Endothelial cell of umbilical vein (primary cell): ENCODE measurements around the gene TRIM17. TPM values are rescaled to one million over a fixed set of nuclear protein-coding genes. Genes with fewer than 3 reads are reported as not detected.

Experiments used
- BruUV-seq: library from RNA; stranded (reverse); fragments of 400-500 nt; replicated peaks from 2 replicates; lab custom pipeline; 2021; lab: Mats Ljungman, UMichigan
- CTCF ChIA-PET: fragments of 300-600, 350-600 bp; sonication (Branson Sonifier 250); formaldehyde crosslinking; loops from one replicate; lab custom pipeline; 2021; ENCODE audit warnings: antibody characterized with exemption, inconsistent platforms; lab: Charles Lee
- POLR2A ChIA-PET: fragments of 300-600, 350-600 bp; sonication (Branson Sonifier 250); formaldehyde crosslinking; loops from one replicate; lab custom pipeline; 2021; ENCODE audit warnings: antibody characterized with exemption, inconsistent platforms; lab: Charles Lee
- DNase-seq: peaks from one replicate; pipeline ENCODE4 v3.0.0-alpha.2; 2011; ENCODE audit warnings: low read depth, low spot score
- FAIRE-seq: peaks from 2 replicates; lab custom pipeline; 2011; peaks lifted over from hg19 to GRCh38; lab: Jason Lieb, UNC
- H2AFZ ChIP-seq: 2 replicates; pipeline ENCODE4 v1.6.0; 2012; ENCODE audit warnings: low read depth, low read length, control low read depth, inconsistent platforms
- H3K27ac ChIP-seq: 2 replicates; pipeline ENCODE4 v1.5.1; 2011; ENCODE audit warnings: low read depth, mild to moderate bottlenecking, control low read depth, low read length, moderate library complexity; ENCODE audit not compliant: insufficient read depth
- H3K27me3 ChIP-seq, 2 experiments: 2 replicates each; pipeline versions ENCODE4 v1.6.0 to v1.6.1; 2011; ENCODE audit warnings: low read length in 2 of 2, mixed read lengths in 1 of 2; ENCODE audit not compliant: control insufficient read depth in 2 of 2, insufficient read depth in 2 of 2
- H3K36me3 ChIP-seq, 2 experiments: 2 replicates in 1 of 2; 3 replicates in 1 of 2; pipeline ENCODE4 v1.5.1; 2011; ENCODE audit warnings: low read length in 2 of 2, mild to moderate bottlenecking in 1 of 2, moderate library complexity in 1 of 2; ENCODE audit not compliant: control insufficient read depth in 2 of 2, insufficient read depth in 2 of 2; ENCODE audit errors: extremely low read depth in 1 of 2
- H3K4me1 ChIP-seq: 3 replicates; pipeline ENCODE4 v1.5.1; 2011; ENCODE audit warnings: mild to moderate bottlenecking, low read length; ENCODE audit not compliant: control insufficient read depth, insufficient read depth; ENCODE audit errors: extremely low read depth
- H3K4me2 ChIP-seq: 2 replicates; pipeline ENCODE4 v1.6.1; 2011; ENCODE audit warnings: low read length, control low read depth, mixed read lengths; ENCODE audit not compliant: insufficient read depth
- H3K4me3 ChIP-seq, 3 experiments: fragments of 200-600 bp in 1 of 3; sonication (generic), shearing (Covaris generic) in 1 of 3; replicated peaks in 1 of 3; 2 replicates each; pipeline ENCODE4 v1.5.1; 2011 to 2016; ENCODE audit warnings: control low read depth in 3 of 3, low read length in 3 of 3, mild to moderate bottlenecking in 2 of 3, inconsistent platforms in 1 of 3, low read depth in 1 of 3, moderate library complexity in 1 of 3; ENCODE audit not compliant: insufficient read depth in 1 of 3
- H3K79me2 ChIP-seq: 2 replicates; pipeline ENCODE4 v1.6.0; 2012; ENCODE audit warnings: low read length, inconsistent platforms; ENCODE audit not compliant: control insufficient read depth, insufficient read depth
- H3K9ac ChIP-seq: replicated peaks from 2 replicates; pipeline ENCODE3; 2011; ENCODE audit warnings: low read length, control low read depth; ENCODE audit not compliant: insufficient read depth; ENCODE audit errors: extremely low read depth
- H3K9me1 ChIP-seq: replicated peaks from 3 replicates; pipeline ENCODE4 v1.6.0; 2011; ENCODE audit warnings: mild to moderate bottlenecking, low read length; ENCODE audit not compliant: control insufficient read depth, insufficient read depth; ENCODE audit errors: extremely low read depth
- H3K9me3 ChIP-seq: replicated peaks from 2 replicates; pipeline ENCODE4 v1.5.1; 2012; ENCODE audit warnings: low read length, inconsistent platforms; ENCODE audit not compliant: control insufficient read depth, insufficient read depth
- H4K20me1 ChIP-seq: replicated peaks from 2 replicates; pipeline ENCODE3; 2011; ENCODE audit warnings: mild to moderate bottlenecking, low read length; ENCODE audit not compliant: control insufficient read depth, insufficient read depth; ENCODE audit errors: extremely low read depth
- CTCF ChIP-seq, 2 donors: IDR thresholded peaks; 1 replicate in 1 of 2; 2 replicates in 1 of 2; pipeline ENCODE4 v1.5.1; 2011; ENCODE audit warnings: low read length in 2 of 2, mild to moderate bottlenecking in 2 of 2, moderate library complexity in 2 of 2, control low read depth in 1 of 2, inconsistent platforms in 1 of 2, low read depth in 1 of 2; ENCODE audit not compliant: insufficient read depth in 1 of 2; ENCODE audit errors: extremely low read depth in 1 of 2
- EZH2 ChIP-seq: IDR thresholded peaks from 2 replicates; pipeline ENCODE4 v1.6.1; 2012; ENCODE audit warnings: borderline replicate concordance, low read depth, mild to moderate bottlenecking, moderate library complexity, low read length, inconsistent platforms; ENCODE audit not compliant: severe bottlenecking
- GATA2 ChIP-seq: IDR thresholded peaks from 2 replicates; pipeline ENCODE4 v1.7.0; 2011; ENCODE audit warnings: low read depth, mild to moderate bottlenecking, moderate library complexity, mixed read lengths, low read length; ENCODE audit not compliant: insufficient read length, insufficient read depth
- JUN ChIP-seq: IDR thresholded peaks from 2 replicates; pipeline ENCODE4 v1.6.1; 2011; ENCODE audit warnings: borderline replicate concordance, low read depth; ENCODE audit not compliant: insufficient read length, insufficient read depth
- MAX ChIP-seq: IDR thresholded peaks from 2 replicates; pipeline ENCODE4 v1.6.1; 2011; ENCODE audit not compliant: insufficient read depth, insufficient read length
- MYC ChIP-seq: IDR thresholded peaks from one replicate; pipeline ENCODE4 v1.6.1; 2011; ENCODE audit warnings: mild to moderate bottlenecking, low read depth, low read length
- POLR2A ChIP-seq: IDR thresholded peaks from 2 replicates; pipeline ENCODE4 v1.6.1; 2012; ENCODE audit warnings: low read depth, mild to moderate bottlenecking, control low read depth, low read length
- dilution Hi-C: fragments of 300-500 bp; cut with MboI; formaldehyde crosslinking; loops from one replicate; pipeline ENCODE4 v1.15.0; 2019; ENCODE audit warnings: low sequenced_read_pairs; ENCODE audit not compliant: extremely low pct_ligation_motif_present
- intact Hi-C: fragments of 100-400 bp; cut with micrococcal nuclease; formaldehyde crosslinking; loops from one replicate; pipeline ENCODE4 v1.10.0; 2022
- polyA plus RNA-seq, 4 experiments: library from polyadenylated mRNA; depleted of rRNA in 3 of 4; stranded (reverse) in 3 of 4; unstranded in 1 of 4; fragments of >200 nt; gene quantifications; 2 replicates each; pipeline versions ENCODE4 v1.2.1 to v1.2.3, GENCODE V29; 2011 to 2012; ENCODE audit warnings: missing spikeins in 1 of 4
- total RNA-seq: library from RNA; stranded (reverse); gene quantifications from 2 replicates; pipeline ENCODE4 v1.2.3, GENCODE V29; 2021

The TRIM17 gene
- total and polyA plus RNA-seq, 2 donors (not counting 3 experiments of a cell fraction or from before 2014, with no cell fraction given), result not detected

DNA sequence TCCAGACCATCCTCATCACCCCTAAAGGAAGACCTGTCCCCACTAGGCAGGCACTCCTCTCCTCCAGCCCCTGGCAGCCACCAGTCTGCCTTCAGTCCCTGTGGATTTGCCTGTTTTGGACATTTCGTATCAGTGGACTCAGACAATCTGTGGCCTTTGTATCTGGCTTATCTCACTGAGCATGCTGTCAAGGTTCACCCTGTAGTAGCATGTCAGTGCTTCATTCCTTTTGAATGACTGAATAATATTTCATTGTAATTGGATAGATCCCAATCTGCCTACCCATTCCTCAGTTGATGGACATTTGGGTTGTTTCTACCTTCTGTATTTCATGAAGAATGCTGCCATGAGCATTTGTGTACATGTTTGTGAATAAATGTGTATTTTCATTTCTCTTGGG lies 37.6 kb upstream of the TRIM17 start:
- Histone ChIP-seq H3K79me2 (no peaks in the 10 kb centered on the region), H3K9ac (no peak overlapping the region), H3K27ac (no peak overlapping the region), H3K4me3 (no peak overlapping the region), H4K20me1 (no peaks in the 10 kb centered on the region), H3K9me1 (no peaks in the 10 kb centered on the region), H3K36me3 (no peaks in the 10 kb centered on the region), H3K4me1 (peaks cover 14% of the 10 kb centered on the region), H3K4me2 (no peak overlapping the region), H3K9me3 (no peaks in the 10 kb centered on the region), H3K27me3 (no peaks in the 10 kb centered on the region), H2AFZ (no peak overlapping the region)
- CTCF ChIA-PET, result no interaction called here
- POLR2A ChIA-PET, result no interaction called here
- intact Hi-C loops (no loop called here), dilution Hi-C loops (no loop called here)
- DNase-seq (no peak), FAIRE-seq (no peak)
- no TSS peak for BruUV-seq
- TF ChIP-seq GATA2 (no peak), EZH2 (no peak), JUN (no peak), POLR2A (no peak), MAX (no peak), CTCF (IDR thresholded peaks at IDR 0.05; ENCODE audit: extremely low read depth in 1 of 2, insufficient read depth in 1 of 2, low read depth in 1 of 2, low read length in 2 of 2) (no peak), MYC (no peak)
